GM19025 (cell line): Measurements from ENCODE around the gene IAPP.
"Not testable (repeated sequence)": the region's sequence is repeated elsewhere in the genome, so short reads cannot be mapped to it uniquely, and the experiment has no call there.

Experiments used
- ATAC-seq: cut with Tn5 transposase; IDR thresholded peaks from one replicate; pipeline ENCODE4 v1.9.1; 2021; ENCODE audit warnings: mild to moderate bottlenecking, low read depth, moderate library complexity; ENCODE audit not compliant: unreplicated experiment

Gene IAPP

DNA sequence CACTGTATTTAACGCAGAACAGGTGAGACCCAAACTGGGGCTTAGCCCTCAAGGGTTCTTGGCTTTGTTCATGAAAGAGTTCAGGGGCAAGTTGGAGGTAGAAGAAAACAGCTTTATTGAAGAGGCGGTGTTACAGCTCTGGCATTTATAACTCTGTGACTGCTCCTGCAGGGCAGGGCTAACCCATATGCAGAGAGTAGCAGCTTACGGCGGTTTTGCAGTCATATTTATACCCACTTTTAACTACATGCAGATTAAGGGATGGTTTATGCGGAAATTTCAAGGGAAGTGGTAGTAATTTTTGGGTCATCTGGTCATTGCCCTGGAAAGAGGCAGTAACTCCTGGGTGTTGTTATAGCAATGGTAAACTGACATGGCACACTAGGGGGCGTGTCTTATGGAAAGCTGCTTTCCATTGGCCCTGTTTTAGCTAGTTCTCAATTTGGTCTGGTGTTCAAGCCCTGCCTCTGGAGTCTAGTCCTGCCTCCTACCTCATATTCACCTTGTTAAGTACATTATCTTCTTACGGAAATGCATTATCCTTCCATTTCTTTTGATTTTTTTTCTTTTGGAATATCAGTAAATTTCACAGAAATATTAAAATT, 1.8 kb upstream of the IAPP start:
- no peak for ATAC-seq

DNA sequence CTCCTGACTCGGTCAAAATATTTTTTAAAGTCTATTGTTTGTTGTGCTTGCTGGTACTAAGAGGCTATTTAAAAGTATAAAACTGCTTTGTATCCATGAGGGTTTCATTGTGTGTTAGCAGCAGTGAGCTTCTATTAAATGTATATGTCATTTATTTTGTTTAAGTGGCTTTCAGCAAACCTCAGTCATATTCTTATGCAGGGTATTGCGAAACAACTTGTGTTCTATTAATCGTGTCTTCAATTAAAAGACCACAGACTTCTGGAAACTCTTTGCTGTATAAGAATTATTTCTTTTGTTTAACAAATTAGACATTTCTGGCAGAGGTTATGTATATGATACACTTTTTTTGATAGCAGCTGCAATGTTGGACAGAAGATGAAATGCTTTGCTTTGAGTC, 6.5 kb downstream of the IAPP start:
- no peak for ATAC-seq

GRCh38 chr12:21381320-21381719, 8.6 kb downstream of the IAPP start:
- ATAC-seq = not testable (repeated sequence)

DNA sequence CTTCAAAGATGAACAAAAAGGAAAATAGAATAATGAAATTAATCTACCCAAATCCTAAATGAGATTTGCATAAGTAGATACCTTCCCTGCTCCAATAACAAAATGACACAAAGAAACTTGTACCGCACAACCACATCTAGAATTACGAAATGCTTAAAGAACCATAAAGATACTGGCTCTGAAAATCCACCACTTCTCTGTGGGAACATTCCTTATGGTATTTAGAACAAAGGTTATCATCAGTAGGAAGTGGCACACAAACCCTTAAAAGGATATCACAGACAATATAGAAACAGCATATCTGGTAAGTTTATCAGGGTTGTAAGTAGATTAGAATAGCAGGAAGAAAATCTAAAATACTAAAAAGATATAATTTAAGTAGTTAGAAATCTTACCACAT, 11.6 kb downstream of the IAPP start:
- ATAC-seq = no peak

DNA sequence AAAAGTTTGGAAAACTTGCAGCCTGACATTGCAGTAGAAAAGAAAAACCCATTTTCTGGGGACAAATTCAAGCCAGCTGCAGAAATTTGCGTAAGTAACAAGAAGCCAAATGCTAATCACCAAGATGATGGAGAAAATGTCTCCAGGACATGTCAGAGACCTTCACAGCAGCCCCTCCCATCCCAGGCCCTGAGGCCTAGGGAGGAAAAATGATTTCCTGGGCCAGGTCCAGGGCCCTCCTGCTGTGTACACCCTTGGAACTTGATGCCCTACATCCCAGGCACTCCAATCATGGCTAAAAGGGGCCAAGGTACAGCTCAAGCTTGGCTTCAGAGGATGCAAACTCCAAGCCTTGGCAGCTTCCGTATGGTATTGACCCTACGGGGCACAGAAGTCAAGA, 14.5 kb downstream of the IAPP start:
- ATAC-seq = no peak

DNA sequence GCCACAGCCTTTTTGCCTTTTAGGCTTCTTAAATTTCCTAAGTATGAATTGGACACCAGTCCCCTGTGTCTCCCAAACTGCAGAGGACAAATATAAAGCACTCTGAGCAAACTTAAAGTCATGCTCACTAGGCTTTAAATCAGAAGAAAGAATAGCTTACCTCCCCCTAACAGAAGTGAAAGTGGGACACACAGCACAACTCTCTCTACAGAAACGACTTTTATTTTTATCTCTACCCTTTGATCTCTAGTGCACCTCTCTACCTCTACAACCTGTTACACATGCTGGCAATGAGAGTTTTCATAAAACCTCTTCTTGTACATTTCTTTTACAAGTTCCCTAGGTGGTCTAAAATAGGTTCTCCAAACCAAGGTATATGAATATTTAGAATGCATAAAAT, 19.7 kb downstream of the IAPP start:
- ATAC-seq = no peak

DNA sequence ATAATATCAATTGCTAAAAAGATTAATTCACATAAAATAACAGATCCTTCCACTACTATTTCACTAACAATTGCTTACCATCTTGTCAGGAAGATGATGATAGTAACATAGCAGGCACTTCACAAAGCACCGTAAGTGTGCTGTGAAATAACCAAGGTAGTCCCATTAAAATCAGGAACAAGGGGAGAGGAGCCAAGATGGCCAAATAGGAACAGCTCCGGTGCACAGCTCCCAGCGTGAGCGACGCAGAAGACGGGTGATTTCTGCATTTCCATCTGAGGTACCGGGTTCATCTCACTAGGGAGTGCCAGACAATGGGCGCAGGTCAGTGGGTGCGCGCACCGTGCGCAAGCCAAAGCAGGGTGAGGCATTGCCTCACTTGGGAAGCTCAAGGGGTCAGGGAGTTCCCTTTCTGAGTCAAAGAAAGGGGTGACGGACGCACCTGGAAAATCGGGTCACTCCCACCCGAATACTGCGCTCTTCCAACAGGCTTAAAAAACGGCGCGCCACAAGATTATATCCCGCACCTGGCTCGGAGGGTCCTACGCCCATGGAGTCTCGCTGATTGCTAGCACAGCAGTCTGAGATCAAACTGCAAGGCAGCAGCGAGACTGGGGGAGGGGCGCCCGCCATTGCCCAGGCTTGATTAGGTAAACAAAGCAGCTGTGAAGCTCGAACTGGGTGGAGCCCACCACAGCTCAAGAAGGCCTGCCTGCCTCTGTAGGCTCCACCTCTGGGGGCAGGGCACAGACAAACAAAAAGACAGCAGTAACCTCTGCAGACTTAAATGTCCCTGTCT, 22.3 kb downstream of the IAPP start:
- not testable (repeated sequence) for ATAC-seq

- no peak for ATAC-seq
Measured at GRCh38 chr12:21413369-21414277, 40.9 kb downstream of the IAPP start.

GRCh38 chr12:21416511-21417121, 43.9 kb downstream of the IAPP start:
- no peak for ATAC-seq

GRCh38 chr12:21418398-21418797, 45.7 kb downstream of the IAPP start:
- ATAC-seq = not testable (repeated sequence)

- ATAC-seq = not testable (repeated sequence)
Measured at GRCh38 chr12:21419009-21419699, 46.5 kb downstream of the IAPP start.

DNA sequence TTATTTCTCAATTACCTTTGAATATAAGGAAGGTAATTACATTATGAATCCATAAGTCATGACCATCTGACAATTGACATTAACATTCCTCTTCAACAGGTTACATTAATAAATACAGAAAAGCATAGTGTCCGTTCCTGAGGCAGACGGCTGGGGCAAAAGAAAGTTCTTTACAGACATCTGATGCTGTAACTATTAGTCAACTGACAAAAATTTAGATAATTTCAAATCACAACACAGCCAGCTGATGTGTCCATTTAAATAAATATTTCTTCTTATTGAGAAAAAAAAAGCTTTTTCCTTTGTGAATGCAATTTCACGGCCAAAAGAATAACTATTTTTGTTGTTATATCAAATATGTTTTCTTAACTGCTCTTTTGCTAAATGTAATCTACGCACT, 55.5 kb downstream of the IAPP start:
- no peak for ATAC-seq
